ENCODE results near the gene EXOC1L. TPM values are rescaled to one million over a fixed set of nuclear protein-coding genes. Genes with fewer than 3 reads are reported as not detected.
"Not testable (repeated sequence)": the region's sequence is repeated elsewhere in the genome, so short reads cannot be mapped to it uniquely, and the experiment has no call there.

EXOC1L gene
- total RNA-seq, 1 donor from 2014 or later, result not detected

DNA sequence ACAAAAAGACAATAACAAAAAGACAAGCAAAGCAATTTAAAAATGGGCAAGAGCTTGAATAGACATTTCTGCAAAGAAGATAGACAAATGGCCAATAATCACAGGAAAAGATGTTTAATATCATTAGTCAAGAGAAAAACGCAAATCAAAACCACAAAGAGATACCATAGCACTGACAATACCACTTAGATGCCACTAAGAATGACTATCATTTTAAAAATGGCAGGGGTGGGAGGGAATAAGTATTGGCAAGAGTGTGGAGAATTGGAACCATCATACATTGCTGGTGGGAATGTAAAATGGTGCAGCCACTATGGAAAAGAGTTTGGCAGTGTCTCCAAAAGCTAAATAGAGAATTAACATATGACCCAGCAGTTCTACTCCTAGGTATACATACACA, 18.8 kb downstream of the EXOC1L start:
- DNase-seq (ENCODE audit: low read depth) (no peak), FAIRE-seq (no peak)
- Histone ChIP-seq H3K4me3 (ENCODE audit: low read depth, low read length) (no peak overlapping the region), H3K36me3 (ENCODE audit: control insufficient read depth, insufficient read depth, low read length) (no peaks in the 10 kb centered on the region), H3K27me3 (ENCODE audit: control insufficient read depth, insufficient read depth, low read length) (no peaks in the 10 kb centered on the region)
- TF ChIP-seq, protein P1, sequence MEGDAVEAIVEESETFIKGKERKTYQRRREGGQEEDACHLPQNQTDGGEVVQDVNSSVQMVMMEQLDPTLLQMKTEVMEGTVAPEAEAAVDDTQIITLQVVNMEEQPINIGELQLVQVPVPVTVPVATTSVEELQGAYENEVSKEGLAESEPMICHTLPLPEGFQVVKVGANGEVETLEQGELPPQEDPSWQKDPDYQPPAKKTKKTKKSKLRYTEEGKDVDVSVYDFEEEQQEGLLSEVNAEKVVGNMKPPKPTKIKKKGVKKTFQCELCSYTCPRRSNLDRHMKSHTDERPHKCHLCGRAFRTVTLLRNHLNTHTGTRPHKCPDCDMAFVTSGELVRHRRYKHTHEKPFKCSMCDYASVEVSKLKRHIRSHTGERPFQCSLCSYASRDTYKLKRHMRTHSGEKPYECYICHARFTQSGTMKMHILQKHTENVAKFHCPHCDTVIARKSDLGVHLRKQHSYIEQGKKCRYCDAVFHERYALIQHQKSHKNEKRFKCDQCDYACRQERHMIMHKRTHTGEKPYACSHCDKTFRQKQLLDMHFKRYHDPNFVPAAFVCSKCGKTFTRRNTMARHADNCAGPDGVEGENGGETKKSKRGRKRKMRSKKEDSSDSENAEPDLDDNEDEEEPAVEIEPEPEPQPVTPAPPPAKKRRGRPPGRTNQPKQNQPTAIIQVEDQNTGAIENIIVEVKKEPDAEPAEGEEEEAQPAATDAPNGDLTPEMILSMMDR (IDR thresholded peaks at IDR 0.05; ENCODE audit: insufficient read depth, low read length, severe bottlenecking), result no peak

DNA sequence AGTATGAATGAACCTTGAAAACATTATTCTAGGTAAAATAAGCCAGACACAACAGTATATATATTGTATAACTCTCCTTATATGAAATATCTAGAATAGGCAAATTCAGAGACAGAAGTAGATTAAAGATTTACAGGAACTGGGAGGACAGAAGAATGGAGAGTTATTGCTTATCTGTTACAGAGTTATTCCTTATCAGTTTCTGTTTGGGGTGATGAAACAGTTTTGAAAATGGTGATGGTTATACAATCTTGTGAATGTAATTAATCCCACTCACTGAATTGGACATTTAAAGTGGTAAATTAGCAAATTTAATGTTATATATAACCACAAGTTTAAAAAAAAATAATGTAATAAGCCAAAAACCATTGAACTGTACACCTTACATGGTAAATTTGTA, 19.4 kb downstream of the EXOC1L start:
- no peaks in the 10 kb centered on the region for H3K27me3 ChIP-seq (ENCODE audit: control insufficient read depth, insufficient read depth, low read length)
- DNase-seq (ENCODE audit: low read depth) (no peak), FAIRE-seq (no peak)
- H3K36me3 ChIP-seq (ENCODE audit: control insufficient read depth, insufficient read depth, low read length), result no peaks in the 10 kb centered on the region
- no peak overlapping the region for H3K4me3 ChIP-seq (ENCODE audit: low read depth, low read length)
- TF ChIP-seq, protein P1 (IDR thresholded peaks at IDR 0.05; ENCODE audit: insufficient read depth, low read length, severe bottlenecking), result no peak

DNA sequence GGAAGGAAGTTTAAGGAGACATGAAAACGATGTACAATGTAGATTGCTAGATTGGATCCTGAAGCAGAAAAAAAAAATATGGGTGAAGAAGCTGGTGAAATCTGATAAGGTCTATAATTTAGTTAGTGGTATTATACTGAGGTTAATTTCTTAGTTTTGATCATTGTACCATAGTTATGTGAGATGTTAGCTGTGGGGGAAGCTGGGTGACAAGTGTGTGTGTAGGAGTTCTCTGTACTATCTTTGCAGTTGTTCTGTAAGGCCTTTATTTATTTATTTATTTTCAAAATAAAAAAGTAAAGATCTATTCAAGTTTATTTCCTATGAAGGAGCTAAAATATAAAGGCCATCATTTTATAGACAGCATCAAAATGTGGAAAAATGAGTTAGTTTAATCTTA, 21.4 kb downstream of the EXOC1L start:
- Histone ChIP-seq H3K36me3 (ENCODE audit: control insufficient read depth, insufficient read depth, low read length) (no peaks in the 10 kb centered on the region), H3K4me3 (ENCODE audit: low read depth, low read length) (no peak overlapping the region), H3K27me3 (ENCODE audit: control insufficient read depth, insufficient read depth, low read length) (no peaks in the 10 kb centered on the region)
- TF ChIP-seq, protein P1 (IDR thresholded peaks at IDR 0.05; ENCODE audit: insufficient read depth, low read length, severe bottlenecking), result no peak
- FAIRE-seq (no peak), DNase-seq (ENCODE audit: low read depth) (no peak)

DNA sequence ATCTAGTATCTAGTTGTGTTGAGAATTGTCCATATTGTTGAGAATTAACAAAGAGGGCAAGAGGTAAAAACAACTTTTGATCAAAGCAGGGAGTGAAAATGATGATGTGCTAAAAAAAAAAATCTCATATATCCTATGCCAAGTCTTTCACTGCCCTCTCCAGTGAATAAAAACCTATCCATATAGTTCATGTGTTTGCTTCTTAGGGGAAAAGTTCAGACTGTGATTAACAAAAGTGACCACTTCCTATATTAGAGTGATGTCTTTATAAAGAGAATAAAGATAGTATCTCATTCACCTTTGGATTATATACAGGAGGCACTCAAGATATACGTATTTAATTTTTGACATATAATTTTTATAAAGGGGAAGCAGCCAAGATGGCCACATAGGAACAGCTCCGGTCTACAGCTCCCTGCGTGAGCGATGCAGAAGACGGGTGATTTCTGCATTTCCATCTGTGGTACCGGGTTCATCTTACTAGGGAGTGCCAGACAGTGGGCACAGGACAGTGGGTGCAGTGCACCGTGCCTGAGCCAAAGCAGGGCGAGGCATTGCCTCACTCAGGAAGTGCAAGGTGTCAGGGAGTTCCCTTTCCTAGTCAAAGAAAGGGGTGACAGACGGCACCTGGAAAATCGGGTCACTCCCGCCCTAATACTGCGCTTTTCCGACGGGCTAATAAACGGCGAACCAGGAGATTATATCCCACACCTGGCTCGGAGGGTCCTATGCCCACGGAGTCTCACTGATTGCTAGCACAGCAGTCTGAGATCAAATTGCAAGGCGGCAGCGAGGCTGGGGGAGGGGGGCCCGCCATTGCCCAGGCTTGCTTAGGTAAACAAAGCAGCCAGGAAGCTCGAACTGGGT, 22.0 kb downstream of the EXOC1L start:
- FAIRE-seq; DNase-seq (ENCODE audit: low read depth); H3K27me3 ChIP-seq (ENCODE audit: control insufficient read depth, insufficient read depth, low read length): not testable (repeated sequence)

DNA sequence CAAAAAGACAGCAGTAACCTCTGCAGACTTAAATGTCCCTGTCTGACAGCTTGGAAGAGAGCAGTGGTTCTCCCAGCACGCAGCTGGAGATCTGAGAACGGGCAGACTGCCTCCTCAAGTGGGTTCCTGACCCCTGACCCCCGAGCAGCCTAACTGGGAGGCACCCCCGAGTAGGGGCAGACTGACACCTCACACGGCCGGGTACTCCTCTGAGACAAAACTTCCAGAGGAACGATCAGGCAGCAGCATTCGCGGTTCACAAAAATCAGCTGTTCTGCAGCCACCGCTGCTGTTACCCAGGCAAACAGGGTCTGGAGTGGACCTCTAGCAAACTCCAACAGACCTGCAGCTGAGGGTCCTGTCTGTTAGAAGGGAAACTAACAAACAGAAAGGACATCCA, 22.7 kb downstream of the EXOC1L start:
- DNase-seq (ENCODE audit: low read depth); H3K36me3 ChIP-seq (ENCODE audit: control insufficient read depth, insufficient read depth, low read length); H3K27me3 ChIP-seq (ENCODE audit: control insufficient read depth, insufficient read depth, low read length); H3K4me3 ChIP-seq (ENCODE audit: low read depth, low read length); FAIRE-seq: not testable (repeated sequence)

More for the DNA sequence above, 22.0 kb downstream of the EXOC1L start:
- H3K4me3 ChIP-seq (ENCODE audit: low read depth, low read length); H3K36me3 ChIP-seq (ENCODE audit: control insufficient read depth, insufficient read depth, low read length): not testable (repeated sequence)

DNA sequence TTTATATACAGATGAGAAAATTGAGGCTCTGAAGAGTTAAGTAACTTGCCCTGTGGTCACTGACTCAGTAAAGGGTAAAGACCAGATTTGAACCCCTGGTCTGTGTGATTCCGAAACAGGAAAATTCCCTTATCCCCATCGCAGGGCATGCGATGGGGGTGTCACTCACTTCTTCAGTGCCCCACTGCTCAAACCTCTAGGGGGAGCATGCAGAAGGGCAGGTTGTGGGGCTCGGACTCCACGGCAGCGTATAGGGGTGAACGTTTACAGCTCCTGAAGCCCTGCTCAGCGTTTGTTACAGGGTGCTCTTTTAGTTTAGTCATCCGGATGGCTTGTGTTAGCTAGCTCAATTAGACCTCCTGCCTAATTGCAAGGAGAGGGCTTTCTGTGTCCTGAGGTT, 30.1 kb downstream of the EXOC1L start:
- no peak for DNase-seq (ENCODE audit: low read depth)
- no peaks in the 10 kb centered on the region for H3K27me3 ChIP-seq (ENCODE audit: control insufficient read depth, insufficient read depth, low read length)
- no peaks in the 10 kb centered on the region for H3K36me3 ChIP-seq (ENCODE audit: control insufficient read depth, insufficient read depth, low read length)
- TF ChIP-seq, protein P1 (IDR thresholded peaks at IDR 0.05; ENCODE audit: insufficient read depth, low read length, severe bottlenecking), result no peak
- H3K4me3 ChIP-seq (ENCODE audit: low read depth, low read length), result no peak overlapping the region
- FAIRE-seq, result no peak

DNA sequence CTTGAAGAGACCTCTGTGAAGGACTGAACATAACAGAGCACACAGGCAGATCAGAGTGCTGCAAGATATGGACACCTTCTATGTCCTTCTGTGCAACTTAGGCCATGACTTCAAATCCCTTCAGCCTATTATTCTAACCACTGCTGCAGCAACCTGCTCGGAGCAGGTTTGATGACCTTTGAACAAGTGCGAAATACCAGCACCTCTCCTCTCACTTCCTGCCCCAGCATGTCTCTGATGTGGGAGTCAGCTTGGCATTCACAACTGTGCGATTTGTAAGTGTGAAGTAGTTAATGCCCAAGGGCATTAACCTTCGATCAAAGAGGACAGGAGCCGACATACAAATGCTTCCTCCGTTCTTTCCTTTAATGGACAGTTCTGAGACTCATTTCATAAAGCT, 32.3 kb downstream of the EXOC1L start:
- peak; percentile 98 for DNase-seq (ENCODE audit: low read depth)
- H3K4me3 ChIP-seq (ENCODE audit: low read depth, low read length), result no peak overlapping the region
- H3K36me3 ChIP-seq (ENCODE audit: control insufficient read depth, insufficient read depth, low read length), result no peaks in the 10 kb centered on the region
- peak; percentile 83 for FAIRE-seq
- TF ChIP-seq, protein P1 (IDR thresholded peaks at IDR 0.05; ENCODE audit: insufficient read depth, low read length, severe bottlenecking), result no peak
- no peaks in the 10 kb centered on the region for H3K27me3 ChIP-seq (ENCODE audit: control insufficient read depth, insufficient read depth, low read length)
